Endothelial cell of hepatic sinusoid (primary cell): Measurements from ENCODE around the gene CFAP157.

Experiments used
- in situ Hi-C: cut with HindIII; loops from 2 replicates; pipeline ENCODE4 v1.10.0; 2017; ENCODE audit warnings: low sequenced_read_pairs

The CFAP157 gene

DNA sequence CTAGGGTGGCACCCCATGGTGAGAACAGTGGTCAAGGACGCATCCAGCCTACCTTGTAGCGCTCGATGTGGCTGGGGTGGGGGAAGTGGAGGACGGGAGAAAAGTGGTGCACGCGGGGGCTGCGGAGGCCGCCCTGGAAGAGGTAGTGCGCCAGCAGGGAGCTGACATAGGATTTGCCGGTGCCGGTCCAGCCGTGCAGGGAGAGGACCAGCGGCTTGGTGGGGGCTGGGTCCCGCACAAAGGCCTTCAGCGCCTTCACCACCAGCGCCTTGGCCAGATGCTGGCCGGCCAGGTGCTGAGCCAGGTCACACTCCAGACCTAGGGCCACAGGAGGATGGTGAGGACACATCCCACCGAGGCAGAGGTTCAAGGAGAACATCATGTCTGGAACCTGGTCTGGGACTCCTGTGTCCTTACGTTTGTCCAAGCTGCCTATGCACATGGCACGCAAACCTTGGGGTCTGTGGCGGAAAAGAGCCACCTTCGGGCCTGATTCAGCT lies 27.5 kb downstream of the CFAP157 start:
- in situ Hi-C loops: no loop called here

DNA sequence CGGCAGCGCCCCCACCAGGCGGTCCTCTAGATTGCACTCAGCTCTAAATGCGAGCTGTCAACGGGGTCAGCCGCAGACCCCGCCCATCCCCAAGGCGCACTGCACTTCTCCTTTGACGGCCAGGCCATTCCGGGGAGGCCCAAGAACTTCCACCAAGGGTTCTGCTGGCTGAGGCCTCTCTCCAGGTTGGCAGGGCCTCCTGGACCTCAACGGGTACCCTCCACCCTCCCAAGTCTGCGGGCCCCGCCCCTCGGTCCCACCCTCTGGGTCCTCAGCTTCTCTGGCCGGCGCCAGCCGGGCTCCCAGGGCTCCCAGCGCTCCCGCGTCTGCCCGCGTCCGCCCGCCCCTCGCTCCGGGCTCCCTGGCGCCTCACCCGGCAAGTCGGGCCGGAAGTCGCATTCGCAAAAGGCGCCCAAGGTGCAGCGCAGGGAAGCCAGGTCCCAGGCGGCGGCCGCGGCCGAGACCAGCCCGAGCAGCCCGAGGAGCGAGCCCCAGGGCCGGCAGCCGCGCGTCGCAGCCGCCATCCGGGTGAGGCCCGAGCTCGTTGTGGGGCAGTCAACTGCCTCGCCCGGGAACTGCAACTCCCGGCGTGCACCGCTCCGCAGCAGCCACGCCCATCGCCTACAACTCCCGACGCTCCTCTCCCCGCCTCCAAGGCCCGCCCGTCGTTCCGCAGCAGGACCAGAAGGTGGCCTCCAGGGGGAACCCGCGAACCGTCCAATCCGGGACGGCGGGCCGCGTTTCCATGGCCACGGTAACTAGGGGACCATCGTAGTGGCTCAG lies 28.1 kb downstream of the CFAP157 start, which contains the start of gene TOR2A:
Gene TOR2A (minus strand): TSS at position 548 of the 783 bp plus-strand sequence. CDS start 24 bp downstream, at position 524.
- in situ Hi-C loops: no loop called here

DNA sequence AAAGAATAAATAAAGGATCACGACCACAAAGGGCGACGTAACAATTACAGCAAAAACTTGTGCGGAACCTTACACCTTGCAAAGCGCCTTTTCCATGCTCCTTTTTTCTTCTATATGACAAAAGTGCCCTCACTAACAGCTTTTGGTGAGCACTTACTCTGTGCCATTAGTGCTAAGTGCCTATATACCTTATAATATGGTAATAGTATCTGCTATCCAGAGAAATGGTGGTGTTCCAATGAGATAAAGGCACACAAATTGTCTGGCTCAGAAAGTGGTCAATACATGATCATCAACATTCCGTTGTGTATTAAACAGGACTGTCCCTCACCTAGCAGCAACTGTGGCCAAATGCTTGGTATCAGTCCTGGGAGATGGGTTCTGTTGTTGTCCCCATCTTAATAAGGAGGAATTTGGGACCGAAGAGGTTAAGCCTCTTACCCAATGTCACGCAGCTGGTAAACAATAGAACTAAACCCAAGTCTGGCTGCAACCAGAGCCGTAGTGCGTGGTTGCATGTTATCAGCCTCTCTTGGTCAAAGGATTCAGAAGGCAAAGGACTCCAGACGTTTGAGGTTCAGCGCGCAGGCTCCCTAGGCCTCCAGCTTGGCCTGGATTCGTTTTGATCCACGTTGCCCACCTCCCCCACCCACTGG lies 28.9 kb downstream of the CFAP157 start:
- in situ Hi-C loops: no loop called here

DNA sequence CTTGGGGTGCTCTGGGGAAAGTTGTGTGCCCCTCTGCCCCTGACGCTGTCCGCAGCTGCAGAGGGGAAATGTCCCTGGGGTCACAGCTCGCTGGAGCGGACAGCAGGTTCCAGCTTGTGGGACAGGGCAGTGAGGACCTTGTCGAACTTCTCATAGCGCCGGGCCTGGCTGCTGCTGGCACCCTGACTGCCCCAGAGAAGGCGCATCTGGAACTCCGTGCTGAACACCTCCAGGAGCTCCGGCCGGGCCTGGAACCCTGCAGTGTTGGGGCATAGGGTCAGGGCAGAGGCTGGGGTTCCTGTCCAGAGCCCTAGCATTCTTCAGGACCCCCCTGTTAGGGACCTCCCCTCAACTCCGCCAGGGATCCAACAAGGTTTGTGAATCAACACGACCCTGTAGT lies 31.9 kb downstream of the CFAP157 start:
- in situ Hi-C loops: no loop called here

DNA sequence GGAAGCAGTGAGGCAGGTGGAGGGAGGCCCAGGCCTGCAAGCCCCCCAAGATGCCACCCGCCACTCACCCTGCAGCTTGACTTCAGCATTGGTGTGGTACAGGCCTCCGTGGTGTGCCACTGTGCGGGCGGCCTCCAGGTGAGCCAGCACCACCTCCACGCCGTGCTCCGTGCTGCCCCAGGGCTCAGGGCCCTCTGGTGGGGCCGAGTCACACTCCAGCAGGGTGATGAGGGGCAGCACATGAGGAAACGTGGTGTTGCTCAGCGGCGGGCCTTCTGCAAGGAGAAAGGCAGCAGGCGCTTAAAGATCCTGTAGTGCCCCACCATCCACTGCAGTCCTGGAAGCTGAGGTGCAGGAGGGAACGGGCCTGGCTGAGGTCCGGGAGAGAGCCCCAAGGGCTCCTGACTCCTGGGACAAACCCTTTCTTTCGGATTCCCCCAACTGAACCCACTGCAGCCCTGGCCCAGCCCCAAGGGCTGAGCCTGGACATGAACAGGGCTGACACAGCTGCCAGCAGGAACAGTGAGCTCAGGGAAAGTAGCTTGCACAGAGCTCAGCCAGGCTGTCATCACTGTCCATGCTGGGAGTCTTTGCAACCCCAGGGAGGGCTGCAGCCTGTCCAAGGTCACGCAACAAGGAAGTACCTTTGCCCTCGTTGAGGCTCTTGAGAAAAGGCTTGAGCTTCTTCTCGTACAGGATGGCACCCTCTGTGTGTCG lies 33.0 kb downstream of the CFAP157 start:
- in situ Hi-C loops: no loop called here

DNA sequence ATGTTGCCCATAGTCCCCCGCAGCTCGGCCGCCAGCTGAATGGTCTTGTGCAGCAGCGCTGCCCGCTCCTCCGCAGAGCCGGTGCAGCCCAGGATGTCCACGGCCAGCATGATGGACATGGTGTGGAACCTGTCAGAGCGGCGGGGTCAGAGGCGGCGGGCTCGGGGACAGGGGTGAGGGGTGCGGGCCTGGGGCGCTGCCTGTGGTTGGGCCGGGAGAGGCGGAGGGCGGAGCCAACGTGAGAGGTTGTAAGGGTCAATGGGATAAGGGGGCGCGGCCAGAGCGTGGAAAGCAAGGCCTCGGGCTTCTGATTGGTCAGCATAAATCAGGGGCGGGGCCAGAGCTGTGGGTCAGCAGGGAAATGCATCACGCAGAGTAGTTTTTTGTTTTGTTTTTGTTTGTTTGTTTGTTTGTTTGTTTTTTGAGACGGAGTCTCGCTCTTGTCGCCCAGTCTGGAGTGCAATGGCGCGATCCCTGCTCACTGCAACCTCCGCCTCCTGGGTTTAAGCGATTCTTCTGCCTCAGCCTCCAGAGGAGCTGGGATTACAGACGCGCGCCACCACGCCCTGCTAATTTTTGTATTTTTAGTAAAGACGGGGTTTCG lies 35.1 kb downstream of the CFAP157 start:
- in situ Hi-C loops: no loop called here

DNA sequence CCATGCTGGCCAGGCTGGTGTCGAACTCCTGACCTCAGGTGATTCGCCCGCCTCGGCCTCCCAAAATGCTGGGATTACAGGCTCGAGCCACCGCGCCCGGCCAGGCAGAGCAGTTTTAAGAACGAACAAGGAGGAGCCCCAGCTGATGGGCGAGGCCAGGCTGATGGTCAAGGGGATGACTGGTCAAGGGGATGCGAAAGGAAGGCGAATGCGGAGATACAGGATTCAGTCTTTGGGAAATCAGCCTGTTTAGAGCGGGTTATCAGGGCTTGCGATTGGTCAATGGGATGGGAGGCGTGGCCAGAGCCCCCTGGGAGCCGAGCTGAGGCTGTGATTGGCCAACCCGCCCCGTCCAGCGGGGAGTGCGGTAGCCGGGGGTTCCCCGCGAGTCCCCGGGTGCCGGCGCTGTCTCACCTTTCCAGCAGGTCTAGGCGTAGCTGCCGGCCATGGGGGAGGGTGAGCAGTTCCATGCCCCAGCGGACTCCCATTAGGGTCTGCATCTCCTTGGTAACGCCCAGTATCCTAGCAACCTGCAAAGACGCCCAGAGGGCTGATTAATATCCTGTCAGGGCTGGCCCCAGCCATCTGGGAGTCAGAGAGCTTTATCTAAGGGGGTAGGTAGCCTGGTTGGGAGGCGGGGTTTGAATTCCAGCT lies 35.8 kb downstream of the CFAP157 start:
- in situ Hi-C loops: no loop called here

DNA sequence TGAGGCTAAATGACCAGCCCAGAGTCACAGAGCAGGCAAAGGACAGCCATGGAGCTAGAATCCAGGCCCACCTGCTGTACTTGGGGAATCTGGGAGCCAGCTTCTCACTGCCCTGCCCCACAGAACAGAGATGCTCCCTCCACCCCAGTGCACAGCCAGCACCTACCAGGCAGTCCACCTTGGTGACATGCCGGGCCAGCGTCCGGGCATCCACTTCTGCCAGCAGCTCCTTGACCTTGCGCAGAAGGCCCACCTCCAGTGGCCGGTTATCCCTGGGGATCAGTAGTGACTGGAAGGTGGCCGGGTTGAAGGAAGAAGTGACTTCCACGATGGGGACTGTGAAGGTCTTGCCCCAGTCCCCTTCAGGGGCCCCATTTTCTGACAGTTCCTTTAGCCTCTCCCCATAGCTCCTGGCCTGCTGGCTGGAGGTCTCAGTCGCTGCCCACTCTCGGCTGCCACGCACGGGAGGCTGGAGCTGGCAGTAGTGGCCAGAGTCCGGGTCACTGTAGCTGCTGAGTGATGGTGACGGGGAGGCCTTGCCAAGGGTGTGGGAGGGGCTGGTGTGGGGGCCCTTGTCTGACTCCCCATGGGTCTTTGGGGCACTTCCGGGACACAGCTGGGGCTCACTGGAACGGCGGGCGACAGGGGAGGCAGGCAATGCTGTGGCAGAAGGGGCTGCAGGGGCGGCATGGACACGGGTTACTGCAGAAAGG lies 37.8 kb downstream of the CFAP157 start:
- in situ Hi-C loops: no loop called here

DNA sequence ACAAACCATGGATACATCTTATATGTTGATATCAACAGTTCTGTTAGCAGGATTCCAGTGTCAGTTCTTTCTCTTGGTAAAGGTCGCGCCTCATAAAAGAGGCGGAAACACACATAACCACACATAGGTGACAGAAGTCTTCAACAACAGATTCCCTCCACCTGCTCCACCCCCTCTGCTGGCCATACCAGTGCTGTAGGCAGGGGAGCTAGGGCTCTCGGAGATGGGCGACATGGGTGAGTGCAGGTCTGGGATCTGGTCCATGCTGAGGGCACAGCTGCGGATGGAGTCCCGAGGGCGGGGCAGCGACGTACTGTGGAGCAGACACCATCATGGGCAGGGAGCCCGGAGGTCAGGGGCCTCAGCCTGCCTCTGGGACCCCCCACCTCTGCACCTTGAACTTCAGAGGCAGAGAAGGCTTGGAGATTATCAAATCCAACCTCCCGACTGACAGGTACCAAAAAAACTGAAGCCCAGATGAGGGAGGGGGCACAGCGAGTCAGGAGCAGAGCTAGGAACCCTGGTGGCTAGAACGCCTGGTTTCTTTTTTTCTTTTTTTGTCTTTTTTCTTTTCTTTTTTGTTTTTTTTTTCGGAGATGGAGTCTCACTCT lies 40.3 kb downstream of the CFAP157 start:
- in situ Hi-C loops: no loop called here

DNA sequence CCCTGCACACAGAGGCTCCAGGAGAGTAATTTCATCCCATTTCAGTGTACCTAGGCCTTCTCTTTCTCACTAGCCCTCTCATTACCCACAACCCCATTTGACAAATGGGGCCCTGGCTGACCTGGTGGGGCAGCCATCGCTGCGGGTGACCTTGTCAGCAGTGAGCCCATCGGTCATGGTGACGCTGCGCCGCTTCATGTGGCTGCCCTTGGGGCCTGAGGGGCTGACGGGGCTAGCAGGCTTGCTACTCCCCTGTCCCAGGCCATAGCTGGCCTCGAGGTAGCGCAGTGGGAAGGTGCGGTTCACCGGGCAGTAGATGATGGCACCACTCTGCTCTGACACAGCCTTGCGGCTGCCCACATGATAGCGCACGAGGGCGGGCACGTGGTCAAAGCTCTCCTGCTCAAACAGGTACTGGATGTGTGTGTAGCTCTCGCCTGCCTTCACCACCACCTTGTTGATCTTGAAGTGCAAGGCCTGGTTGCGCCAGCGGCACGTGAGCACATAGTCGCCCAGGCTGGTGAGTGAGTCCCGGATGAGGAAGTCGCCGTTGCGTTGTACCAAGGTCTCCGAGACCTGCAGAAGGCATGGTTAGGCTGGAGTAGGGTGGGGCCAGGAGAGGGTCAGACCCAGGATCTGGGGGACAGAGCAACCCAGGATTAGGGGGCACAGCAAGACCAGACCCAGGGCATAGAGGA lies 42.5 kb downstream of the CFAP157 start:
- in situ Hi-C loops: no loop called here

DNA sequence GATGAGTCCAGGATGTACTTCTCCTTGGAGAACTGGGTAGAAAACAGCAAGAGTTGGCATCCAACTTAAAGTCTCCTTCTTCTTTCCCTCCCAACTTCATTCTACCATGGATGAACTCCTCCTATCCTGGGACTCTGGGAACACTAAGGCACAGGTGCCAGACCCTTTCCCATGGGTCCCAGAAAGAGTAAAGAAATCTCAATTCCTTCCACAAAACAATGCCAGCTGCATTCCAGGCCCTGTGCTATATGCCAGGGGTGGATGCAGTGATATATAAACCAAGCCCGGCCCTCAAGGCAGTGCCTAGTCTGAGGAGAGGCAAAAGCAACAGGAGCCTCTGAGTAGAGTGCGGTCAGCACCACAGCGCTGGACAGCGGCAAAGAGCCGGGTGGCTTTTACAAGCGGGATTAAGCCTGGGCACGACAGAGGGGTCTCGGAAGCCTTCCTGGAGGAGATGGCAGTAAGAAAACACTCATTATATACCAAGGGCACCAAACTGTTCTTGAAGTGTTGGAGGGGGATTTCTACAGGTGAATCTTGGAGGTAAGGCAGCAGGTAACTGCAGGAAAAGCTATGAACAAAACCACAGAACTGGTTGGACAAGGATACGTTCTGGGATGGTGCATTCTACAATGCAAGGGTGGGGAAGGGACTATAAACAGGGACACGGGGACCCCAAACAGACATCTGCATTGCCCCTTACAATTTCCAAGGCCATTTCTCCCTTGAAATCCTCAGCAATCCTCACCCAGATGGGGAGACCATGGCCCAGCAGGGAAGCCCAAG lies 44.7 kb downstream of the CFAP157 start:
- in situ Hi-C loops: loop anchor here (25.0 kb wide), 2 partner anchors 111 to 186 kb away; partner anchors contain the start of genes DPM2, ENG and PIP5KL1

DNA sequence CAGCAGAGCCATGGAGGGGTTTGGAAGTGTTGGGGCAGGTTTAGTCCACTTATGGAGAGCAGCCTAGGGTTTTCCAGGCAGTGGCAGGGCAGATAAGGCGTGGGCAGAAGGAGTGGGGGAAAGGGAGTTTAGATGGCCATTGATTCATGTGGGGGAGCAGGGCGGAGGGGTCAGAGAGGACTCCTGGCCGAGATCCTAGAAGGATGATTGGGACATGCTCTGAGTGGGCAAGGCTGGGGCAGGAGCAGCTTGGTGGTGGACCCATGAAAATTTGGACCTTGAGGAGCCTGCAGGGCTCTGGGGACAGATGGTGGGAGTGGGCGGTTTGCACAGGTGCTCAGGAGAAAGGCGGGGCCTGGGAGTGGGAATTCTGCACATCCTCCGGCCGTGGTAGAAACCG lies 46.4 kb downstream of the CFAP157 start:
- in situ Hi-C loops: loop anchor here (25.0 kb wide), 2 partner anchors 109 to 184 kb away; partner anchors contain the start of genes DPM2, ENG and PIP5KL1

DNA sequence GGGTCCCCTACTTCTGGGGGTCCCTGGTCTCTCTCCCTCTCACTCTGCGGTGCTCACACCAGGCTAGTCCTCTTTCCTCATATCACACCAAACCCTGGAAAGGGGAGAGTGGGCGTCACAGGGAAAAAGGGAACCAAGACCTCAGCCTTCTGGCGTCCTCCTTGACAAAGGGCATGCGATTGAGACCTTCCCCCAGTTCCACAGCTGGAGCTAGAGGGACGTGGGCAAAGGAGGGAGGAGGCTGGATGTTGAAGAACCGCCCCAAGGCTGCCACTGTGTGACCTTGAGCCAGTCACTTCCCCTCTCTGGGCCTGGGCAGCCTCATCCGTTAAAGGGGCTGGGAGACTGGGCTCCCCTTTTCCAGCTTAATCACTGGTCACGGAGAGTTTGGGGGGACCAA lies 46.8 kb downstream of the CFAP157 start:
- in situ Hi-C loops: loop anchor here (25.0 kb wide), 2 partner anchors 109 to 184 kb away; partner anchors contain the start of genes DPM2, ENG and PIP5KL1

DNA sequence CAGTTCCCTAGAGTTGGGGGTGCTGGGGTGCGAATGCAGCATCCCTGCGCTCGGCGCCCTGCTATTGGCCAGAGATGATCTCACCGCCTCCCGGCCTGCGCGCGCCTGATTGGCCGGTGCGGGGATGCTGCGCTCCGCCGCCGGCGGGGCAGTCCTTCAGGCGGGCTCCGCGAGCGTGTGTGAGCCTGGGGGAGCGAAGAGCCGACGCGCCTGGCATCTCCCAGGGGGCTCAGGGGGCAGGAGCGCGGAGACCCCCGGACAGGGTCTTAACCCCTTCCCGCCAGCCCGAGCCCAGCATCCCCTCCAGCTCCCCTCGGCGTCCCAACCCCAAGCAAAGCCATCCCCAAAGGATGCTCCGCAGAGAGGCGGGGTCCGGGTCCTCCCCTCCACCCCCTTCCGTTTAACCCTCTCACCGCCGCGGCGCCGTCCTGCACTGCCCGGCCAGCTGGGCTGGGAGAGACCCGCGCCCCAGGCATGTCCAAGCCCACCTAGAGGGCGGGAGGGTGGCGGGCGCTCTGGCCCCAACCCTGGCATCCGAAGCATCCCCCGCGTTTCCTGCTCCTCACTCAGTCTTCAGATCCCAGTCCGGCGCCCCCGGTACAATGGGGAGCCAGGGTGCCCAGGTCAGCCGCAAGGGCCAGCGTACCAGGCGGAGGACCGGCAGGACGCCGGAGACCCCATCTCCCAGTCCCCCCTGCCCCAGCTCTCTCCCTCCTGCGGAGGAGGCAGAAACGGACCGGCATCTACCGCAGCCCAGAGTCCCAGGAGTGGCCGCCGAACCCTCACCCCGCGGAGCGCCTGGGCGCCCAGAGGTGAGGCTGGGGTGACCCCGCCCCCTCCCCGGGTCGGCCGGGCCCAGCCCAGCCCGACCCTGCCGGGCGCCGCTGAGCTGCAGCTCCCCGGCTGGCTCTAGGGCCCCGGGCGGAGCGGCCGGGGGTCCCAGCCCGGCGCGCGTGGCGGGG lies 47.6 kb downstream of the CFAP157 start:
- in situ Hi-C loops: loop anchor here (25.0 kb wide), 2 partner anchors 108 to 183 kb away; partner anchors contain the start of genes DPM2, ENG and PIP5KL1

DNA sequence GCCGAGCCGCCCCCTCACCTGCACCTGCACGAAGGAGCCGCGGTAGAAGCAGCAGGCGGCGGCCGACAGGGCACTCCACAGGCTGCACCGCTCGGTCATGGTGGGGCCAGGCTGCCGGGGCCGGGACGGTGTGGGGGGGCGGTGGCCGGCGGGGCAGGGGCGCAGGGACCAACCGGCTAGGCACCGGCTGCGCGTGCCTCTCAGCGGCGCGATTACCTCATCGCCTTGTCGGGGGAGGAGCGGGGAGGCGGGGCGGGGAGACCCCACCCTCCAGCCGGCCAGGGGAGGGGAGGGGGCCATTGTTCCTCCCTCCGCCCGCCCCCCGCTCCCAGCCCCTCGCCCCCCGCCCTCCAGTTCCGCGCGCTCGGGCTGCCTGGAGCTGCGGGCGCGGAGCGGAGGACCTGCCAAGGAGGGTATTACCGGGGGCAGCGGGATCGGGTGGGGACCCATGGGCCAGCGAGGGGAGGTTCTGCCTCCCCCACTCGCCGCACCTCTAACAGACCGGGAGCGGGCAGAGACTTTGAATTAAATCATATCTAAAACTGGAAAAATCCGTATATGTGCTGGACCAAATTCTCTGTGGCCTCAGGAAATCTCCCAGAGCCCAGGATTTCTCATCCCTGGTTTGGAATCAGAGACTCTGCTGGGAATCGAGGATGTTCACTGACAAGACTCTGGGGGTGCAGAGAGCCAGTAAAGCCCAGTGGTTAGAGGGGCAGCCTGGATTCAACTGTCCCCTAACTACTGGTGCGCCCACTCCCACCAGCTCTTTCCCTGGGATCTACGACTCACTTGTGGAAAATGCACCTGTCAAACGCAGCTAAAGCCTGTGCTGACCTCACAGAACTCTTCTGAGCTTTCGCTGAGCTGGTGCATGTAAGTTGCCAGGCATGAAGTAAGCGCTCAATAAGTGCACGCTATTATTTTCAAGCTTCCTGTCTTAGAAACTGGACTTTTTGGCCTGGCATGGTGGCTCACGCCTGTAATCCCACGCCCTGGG lies 48.6 kb downstream of the CFAP157 start:
- in situ Hi-C loops: loop anchor here (25.0 kb wide), 2 partner anchors 107 to 182 kb away; partner anchors contain the start of genes DPM2, ENG and PIP5KL1
